IPS-18a (cell line): ENCODE results near the gene PUM2.

Source experiments
- H3K27ac ChIP-seq: one replicate; pipeline ENCODE4 v1.5.1; 2013; ENCODE audit warnings: low read length
- H3K27me3 ChIP-seq: one replicate; pipeline ENCODE4 v1.6.1; 2013; ENCODE audit warnings: mild to moderate bottlenecking, low read length; ENCODE audit not compliant: control insufficient read depth, insufficient read depth
- H3K36me3 ChIP-seq: one replicate; pipeline ENCODE4 v1.6.1; 2013; ENCODE audit warnings: low read depth, low read length; ENCODE audit not compliant: control insufficient read depth
- H3K4me1 ChIP-seq: one replicate; pipeline ENCODE4 v1.6.1; 2013; ENCODE audit warnings: low read depth, low read length; ENCODE audit not compliant: control insufficient read depth
- H3K4me3 ChIP-seq: one replicate; pipeline ENCODE4 v1.5.1; 2013; ENCODE audit warnings: low read length
- H3K9ac ChIP-seq: one replicate; pipeline ENCODE4 v1.6.1; 2013; ENCODE audit warnings: mild to moderate bottlenecking, low read length, moderate library complexity
- H3K9me3 ChIP-seq: one replicate; pipeline ENCODE4 v1.6.1; 2013; ENCODE audit warnings: low read depth, low read length; ENCODE audit not compliant: control insufficient read depth

Gene PUM2

DNA sequence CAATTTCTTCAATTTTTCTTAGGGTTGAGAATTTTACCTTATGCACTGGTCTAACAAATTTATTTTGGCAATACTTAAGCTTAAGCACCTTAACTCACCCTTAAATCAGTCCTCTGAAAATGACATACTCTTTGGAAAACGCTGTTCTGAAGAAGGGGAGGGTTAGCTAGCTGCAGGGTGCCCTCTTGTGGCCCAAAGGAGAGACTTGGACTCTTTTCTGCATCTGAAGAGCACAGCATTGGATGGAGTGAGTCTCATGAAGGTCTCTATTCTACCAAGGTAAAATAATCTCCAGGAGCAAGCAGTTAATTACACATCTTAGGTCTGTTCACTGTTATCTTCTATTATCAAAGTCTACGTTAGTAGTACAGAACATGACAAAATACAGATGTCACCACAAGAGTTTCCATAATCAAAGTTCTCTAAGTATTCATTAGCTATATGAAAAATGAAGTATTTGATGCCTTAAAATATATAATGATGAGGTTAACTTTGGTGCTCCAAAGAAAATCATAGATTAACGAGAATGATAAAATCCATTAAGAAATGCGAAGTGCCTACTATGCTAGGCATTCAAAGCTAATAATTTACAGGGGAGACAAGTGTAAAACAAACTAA lies 24.4 kb downstream of the PUM2 start:
- Histone ChIP-seq H3K36me3 (peaks cover 37% of the 10 kb centered on the region), H3K9me3 (no peaks in the 10 kb centered on the region), H3K4me1 (peaks cover 15% of the 10 kb centered on the region), H3K4me3 (no peak overlapping the region), H3K27ac (no peak overlapping the region), H3K27me3 (no peaks in the 10 kb centered on the region), H3K9ac (no peak overlapping the region)

DNA sequence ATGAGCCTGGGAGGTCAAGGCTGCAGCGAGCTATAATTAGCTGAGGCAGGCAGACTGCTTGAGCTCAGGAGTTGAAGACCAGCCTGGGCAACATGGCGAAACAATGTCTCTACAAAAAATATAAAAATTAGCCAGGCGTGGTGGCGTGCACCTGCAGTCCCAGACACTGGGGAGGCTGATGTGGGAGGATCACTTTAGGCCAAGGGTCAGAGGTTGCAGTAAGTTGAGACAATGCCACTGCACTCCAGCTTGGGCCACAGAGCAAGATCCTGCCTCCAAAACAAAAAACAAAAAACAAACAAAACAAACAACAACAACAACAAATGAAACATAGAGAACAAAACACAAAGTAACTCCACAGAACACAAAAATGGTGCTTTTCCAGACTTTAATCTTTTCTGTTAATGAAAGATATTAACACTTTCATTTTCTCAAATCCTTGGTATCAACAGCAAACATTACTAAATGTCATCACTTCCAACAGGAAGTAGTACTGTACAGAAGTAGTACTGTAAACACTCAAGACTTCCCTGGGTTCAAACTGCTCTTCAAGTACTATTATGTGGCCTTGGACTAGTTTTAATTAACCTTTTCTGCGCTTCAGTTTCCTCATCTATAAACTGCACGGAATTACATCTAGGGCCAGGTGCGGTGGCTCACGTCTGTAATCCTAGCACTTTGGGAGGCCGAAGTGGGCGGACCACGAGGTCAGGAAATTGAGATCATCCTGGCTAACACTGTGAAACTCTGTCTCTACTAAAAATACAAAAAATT lies 27.9 kb downstream of the PUM2 start:
- Histone ChIP-seq H3K9me3 (no peaks in the 10 kb centered on the region), H3K9ac (no peak overlapping the region), H3K36me3 (peaks cover 53% of the 10 kb centered on the region), H3K4me1 (peaks cover 11% of the 10 kb centered on the region), H3K27me3 (no peaks in the 10 kb centered on the region), H3K27ac (no peak overlapping the region), H3K4me3 (no peak overlapping the region)

DNA sequence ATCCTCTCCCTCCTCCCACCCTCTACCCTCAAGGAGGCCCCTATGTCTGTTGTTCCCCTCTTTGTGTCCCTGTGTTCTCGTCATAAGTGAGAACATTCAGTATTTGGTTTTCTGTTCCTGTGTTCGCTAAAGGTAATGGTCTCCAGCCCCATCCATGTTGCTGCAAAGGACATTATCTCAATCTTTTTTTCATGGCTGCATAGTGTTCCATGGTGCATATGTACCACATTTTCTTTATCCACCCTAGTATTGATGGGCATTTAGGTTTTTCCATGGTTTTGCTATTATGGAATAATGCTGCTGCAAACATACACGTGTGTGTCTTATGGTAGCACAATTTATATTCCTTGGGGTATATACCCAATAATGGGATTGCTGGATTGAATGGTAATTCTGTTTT lies 33.0 kb downstream of the PUM2 start:
- Histone ChIP-seq H3K4me3 (no peak overlapping the region), H3K9ac (no peak overlapping the region), H3K36me3 (peaks cover 54% of the 10 kb centered on the region), H3K27me3 (no peaks in the 10 kb centered on the region), H3K27ac (no peak overlapping the region), H3K9me3 (no peaks in the 10 kb centered on the region), H3K4me1 (peaks cover 29% of the 10 kb centered on the region)

DNA sequence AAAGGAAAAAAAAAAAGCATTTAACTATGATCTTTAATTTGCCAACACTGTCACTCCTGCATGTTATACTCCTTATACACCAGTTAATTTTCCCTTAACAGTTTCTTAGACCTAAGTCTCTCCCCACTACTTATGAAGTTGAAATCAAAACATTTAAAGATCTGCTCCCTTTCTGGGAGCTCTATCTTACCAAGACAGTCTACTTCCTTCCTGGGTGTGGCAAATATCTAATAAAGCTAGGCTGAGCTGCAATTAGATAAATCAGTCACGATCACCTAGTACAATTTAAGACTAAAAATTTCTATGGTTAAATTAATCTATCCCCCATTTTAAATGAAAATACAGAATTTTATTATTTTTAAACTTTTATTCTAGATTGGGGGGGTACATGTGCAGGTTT lies 33.4 kb downstream of the PUM2 start:
- Histone ChIP-seq H3K36me3 (peaks cover 52% of the 10 kb centered on the region), H3K9ac (no peak overlapping the region)

DNA sequence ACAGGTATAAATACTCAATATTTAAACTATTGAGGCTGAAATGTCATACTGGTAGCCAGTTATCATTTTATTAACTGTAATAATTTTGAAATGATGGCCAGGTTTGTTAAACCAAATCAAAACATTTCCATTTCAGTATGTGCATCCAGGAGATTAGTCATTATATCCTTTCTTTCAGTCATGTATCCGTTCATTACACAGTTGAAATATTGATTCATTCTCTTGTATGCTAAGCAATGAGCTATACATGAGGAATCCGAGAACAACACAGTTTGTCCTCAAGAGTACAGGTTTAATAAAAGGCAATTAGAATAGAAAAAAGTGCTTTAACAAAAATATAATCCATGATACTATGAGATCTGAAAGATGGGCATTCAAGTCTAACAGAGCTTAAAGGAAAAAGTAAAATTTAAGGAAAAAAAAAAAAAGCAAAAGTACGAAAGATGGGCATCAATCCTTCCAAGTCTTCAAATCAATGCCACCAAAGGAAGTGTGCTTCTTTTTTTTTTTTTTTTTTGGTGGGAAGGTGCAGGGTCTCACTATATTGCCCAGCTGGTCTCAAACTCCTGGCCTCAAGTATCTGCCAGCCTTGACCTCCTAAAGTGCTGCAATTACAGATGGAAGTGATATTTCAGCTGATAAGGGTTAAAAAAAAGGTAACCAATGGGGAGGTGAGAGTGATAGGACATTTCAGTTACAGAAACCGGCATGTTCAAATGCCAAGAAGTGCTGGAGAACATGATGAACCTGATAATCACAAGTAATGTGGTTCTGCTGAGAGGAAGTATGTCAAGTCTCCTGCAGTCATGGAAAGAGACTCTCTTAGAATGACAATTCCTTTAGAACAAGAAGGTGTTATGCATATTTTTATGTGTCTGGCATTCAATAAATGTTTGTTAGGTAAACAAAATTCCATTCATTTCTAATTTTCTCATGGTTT lies 35.8 kb downstream of the PUM2 start:
- Histone ChIP-seq H3K27me3 (no peaks in the 10 kb centered on the region), H3K4me1 (peaks cover 18% of the 10 kb centered on the region), H3K27ac (no peak overlapping the region), H3K9me3 (no peaks in the 10 kb centered on the region), H3K4me3 (no peak overlapping the region), H3K9ac (no peak overlapping the region), H3K36me3 (peaks cover 73% of the 10 kb centered on the region)

More for the DNA sequence above, 33.4 kb downstream of the PUM2 start:
- Histone ChIP-seq H3K9me3 (no peaks in the 10 kb centered on the region), H3K27me3 (no peaks in the 10 kb centered on the region), H3K4me3 (no peak overlapping the region), H3K27ac (no peak overlapping the region), H3K4me1 (peaks cover 29% of the 10 kb centered on the region)

DNA sequence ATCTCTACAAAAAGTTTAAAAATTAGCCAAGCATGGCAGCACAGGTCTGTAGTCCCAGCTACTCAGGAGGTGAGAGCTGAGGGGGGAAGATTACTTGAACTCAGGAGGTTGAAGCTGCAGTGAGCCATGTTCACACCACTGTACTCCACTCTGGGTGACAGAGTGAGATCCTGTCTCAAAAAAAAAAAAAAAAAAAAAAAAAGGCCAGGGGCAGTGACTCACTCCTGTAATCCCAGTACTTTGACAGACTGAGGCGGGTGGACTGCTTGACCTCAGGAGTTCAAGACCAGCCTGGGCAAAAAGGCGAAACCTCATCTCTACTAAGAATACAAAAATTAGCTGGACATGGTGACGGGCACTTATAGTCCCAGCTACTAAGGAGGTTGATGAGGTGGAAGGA lies 37.0 kb downstream of the PUM2 start:
- Histone ChIP-seq H3K36me3 (peaks cover 78% of the 10 kb centered on the region), H3K27ac (no peak overlapping the region), H3K4me1 (peaks cover 18% of the 10 kb centered on the region), H3K9ac (no peak overlapping the region), H3K27me3 (no peaks in the 10 kb centered on the region), H3K4me3 (no peak overlapping the region), H3K9me3 (no peaks in the 10 kb centered on the region)

DNA sequence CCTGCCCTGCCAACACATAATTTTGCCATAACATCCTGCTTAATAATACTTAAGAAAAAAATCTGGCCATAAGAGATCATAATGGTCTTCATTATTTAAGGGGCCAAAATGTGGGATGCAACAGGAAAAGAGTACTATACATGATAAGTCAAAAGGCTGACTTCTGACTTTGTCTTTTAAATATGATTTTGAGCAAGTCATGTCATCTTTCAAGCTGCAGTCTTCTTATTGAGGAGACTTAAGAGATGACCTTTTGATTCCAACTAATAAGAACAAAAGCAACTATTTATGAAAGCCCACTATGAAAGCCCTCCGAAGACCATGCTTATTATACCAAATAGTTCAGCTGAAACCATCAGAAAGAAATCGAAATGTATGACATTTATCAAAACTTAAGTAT lies 41.6 kb downstream of the PUM2 start:
- H3K4me3 ChIP-seq = no peak overlapping the region
- H3K9ac ChIP-seq = no peak overlapping the region
- H3K4me1 ChIP-seq = no peaks in the 10 kb centered on the region
- no peak overlapping the region for H3K27ac ChIP-seq
- no peaks in the 10 kb centered on the region for H3K9me3 ChIP-seq
- no peaks in the 10 kb centered on the region for H3K27me3 ChIP-seq
- H3K36me3 ChIP-seq = peaks cover 73% of the 10 kb centered on the region

DNA sequence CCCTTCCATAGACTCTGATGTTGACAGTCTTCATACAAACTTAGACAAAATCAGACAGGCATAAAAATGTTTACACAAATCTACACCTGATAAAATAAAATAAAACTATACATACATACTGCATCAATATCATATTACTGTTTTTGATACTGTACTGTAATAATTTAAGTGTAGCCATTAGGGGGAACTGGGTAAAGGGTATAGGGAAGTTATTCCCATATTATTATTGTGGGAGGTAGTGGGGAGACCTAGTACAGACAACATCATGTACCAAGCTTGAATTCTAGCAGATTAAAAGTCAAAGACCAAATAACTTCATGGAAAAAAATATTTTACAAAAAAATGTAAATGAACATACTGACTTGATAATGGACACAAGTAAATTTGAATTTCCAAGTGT lies 43.3 kb downstream of the PUM2 start:
- H3K9ac ChIP-seq = no peak overlapping the region
- no peaks in the 10 kb centered on the region for H3K9me3 ChIP-seq
- no peak overlapping the region for H3K27ac ChIP-seq
- H3K4me3 ChIP-seq = no peak overlapping the region
- H3K36me3 ChIP-seq = peaks cover 75% of the 10 kb centered on the region
- H3K27me3 ChIP-seq = no peaks in the 10 kb centered on the region
- H3K4me1 ChIP-seq = no peaks in the 10 kb centered on the region

DNA sequence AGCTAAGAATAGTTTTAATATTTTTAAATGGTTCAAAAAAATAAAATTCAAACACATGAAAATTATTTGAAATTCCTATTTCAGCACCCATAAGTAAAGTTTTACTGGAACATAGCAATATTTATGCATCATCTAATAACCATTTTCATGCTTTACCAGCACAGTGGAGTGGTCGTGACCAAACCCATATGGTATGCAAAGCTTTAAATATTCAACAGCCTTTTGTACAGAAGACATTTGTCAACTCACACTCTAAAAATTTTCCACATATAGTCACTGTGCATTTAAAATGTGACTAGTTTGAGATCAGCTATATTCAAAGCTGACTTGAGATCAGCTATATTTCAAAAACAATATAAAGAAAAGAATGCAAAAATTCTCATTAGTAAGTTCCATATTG lies 46.2 kb downstream of the PUM2 start:
- no peak overlapping the region for H3K27ac ChIP-seq
- no peak overlapping the region for H3K4me3 ChIP-seq
- no peaks in the 10 kb centered on the region for H3K9me3 ChIP-seq
- H3K9ac ChIP-seq = no peak overlapping the region
- H3K4me1 ChIP-seq = no peaks in the 10 kb centered on the region
- no peaks in the 10 kb centered on the region for H3K27me3 ChIP-seq
- H3K36me3 ChIP-seq = peaks cover 53% of the 10 kb centered on the region

DNA sequence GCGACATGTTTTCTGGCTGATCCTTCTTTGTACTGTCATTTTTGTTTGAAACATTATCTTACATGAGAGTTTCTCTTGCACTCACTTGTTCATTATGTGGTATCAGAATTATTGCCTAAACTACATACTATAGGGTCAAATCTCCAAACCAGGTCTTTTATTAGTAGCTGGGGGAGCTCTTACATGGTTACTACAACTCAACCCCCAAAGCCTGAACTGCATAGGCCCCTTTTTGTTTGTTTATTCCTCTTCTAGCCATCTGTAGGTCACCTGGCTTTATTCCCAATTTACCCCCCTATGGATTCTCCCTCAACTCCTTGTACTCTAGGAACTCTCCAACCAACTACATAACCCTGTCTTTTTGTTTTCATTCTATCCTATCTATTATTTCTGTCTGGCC lies 46.7 kb downstream of the PUM2 start:
- Histone ChIP-seq H3K36me3 (peaks cover 48% of the 10 kb centered on the region), H3K9ac (no peak overlapping the region), H3K27me3 (no peaks in the 10 kb centered on the region), H3K4me1 (no peaks in the 10 kb centered on the region), H3K27ac (no peak overlapping the region), H3K4me3 (no peak overlapping the region), H3K9me3 (no peaks in the 10 kb centered on the region)

DNA sequence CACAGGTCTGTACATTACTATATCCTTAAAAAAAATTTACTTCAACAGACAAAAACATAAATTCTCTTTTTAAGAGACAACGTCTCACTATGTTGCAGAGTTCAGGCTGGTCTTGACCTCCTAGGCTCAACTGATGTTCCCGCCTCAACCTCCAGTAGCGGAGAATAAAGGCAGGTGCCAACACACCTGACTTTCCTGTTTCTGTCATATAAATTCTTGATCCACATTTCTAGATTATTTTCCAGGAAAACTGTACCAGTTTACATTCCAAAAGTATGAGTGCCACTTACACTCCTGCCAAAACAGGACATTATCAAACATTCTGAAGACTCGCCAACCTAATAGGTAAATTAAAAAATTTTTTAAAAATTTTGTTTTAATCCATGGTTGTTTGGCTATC lies 48.6 kb downstream of the PUM2 start:
- Histone ChIP-seq H3K27ac (no peak overlapping the region), H3K9ac (no peak overlapping the region), H3K9me3 (no peaks in the 10 kb centered on the region), H3K36me3 (peaks cover 43% of the 10 kb centered on the region), H3K4me3 (no peak overlapping the region), H3K4me1 (no peaks in the 10 kb centered on the region), H3K27me3 (no peaks in the 10 kb centered on the region)
